IMR-90 (cell line): ENCODE measurements around the gene TNRC6A. TPM values are rescaled to one million over a fixed set of nuclear protein-coding genes. Genes with fewer than 3 reads are reported as not detected.

Experiments
- ATAC-seq: fragments of 200-7000 bp; cut with Tn5 transposase; 2 replicates; pipeline ENCODE4 v1.9.1; 2020; ENCODE audit warnings: low read depth, mild to moderate bottlenecking, moderate library complexity
- BruUV-seq: library from RNA; stranded (reverse); fragments of 400-500 nt; replicated peaks from 2 replicates; lab custom pipeline; 2021; lab: Mats Ljungman, UMichigan
- CTCF ChIA-PET: fragments of 300-600 bp; formaldehyde crosslinking; extraction: SDS; loops from one replicate; lab custom pipeline; 2021; ENCODE audit warnings: antibody characterized with exemption; lab: Yijun Ruan, JAX
- POLR2A ChIA-PET: fragments of 300-600 bp; sonication (Branson Sonifier 250); formaldehyde crosslinking; loops from one replicate; lab custom pipeline; 2022; ENCODE audit warnings: antibody characterized with exemption; ENCODE audit not compliant: unreplicated experiment; lab: Charles Lee
- DNase-seq: peaks from one replicate; pipeline ENCODE4 v3.0.0; 2013
- H2AFZ ChIP-seq: replicated peaks from 2 replicates; pipeline ENCODE3; 2013; ENCODE audit warnings: low read length, mild to moderate bottlenecking; ENCODE audit not compliant: poor library complexity
- H2AK5ac ChIP-seq: 2 replicates; pipeline ENCODE4 v1.6.1; 2013; ENCODE audit warnings: low read depth, low read length, inconsistent platforms
- H2AK9ac ChIP-seq: replicated peaks from 2 replicates; pipeline ENCODE3; 2013; ENCODE audit warnings: mild to moderate bottlenecking, low read depth, low read length, moderate library complexity; ENCODE audit not compliant: poor library complexity
- H2BK120ac ChIP-seq: 2 replicates; pipeline ENCODE4 v1.6.1; 2013; ENCODE audit warnings: low read depth, low read length, inconsistent platforms
- H2BK15ac ChIP-seq: 3 replicates; pipeline ENCODE4 v1.6.1; 2013; ENCODE audit warnings: low read depth, low read length, inconsistent platforms
- H2BK20ac ChIP-seq: 2 replicates; pipeline ENCODE4 v1.6.1; 2013; ENCODE audit warnings: low read depth, mild to moderate bottlenecking, inconsistent platforms, low read length, moderate library complexity
- H2BK5ac ChIP-seq: 2 replicates; pipeline ENCODE4 v1.6.1; 2013; ENCODE audit warnings: mild to moderate bottlenecking, low read depth, low read length, inconsistent platforms; ENCODE audit not compliant: poor library complexity, severe bottlenecking
- H3K14ac ChIP-seq: replicated peaks from 2 replicates; pipeline ENCODE4 v1.6.1; 2013; ENCODE audit warnings: low read depth, low read length, inconsistent platforms
- H3K18ac ChIP-seq: 2 replicates; pipeline ENCODE4 v1.6.1; 2013; ENCODE audit warnings: low read depth, low read length, control low read depth
- H3K23ac ChIP-seq: 2 replicates; pipeline ENCODE4 v1.6.1; 2013; ENCODE audit warnings: low read depth, low read length, inconsistent platforms
- H3K27ac ChIP-seq: 2 replicates; pipeline ENCODE4 v1.5.1; 2013; ENCODE audit warnings: mild to moderate bottlenecking, control low read depth, low read length; ENCODE audit not compliant: insufficient read depth
- H3K27me3 ChIP-seq: 2 replicates; pipeline ENCODE4 v1.6.1; 2013; ENCODE audit warnings: low read length; ENCODE audit not compliant: control insufficient read depth, insufficient read depth
- H3K36me3 ChIP-seq: 2 replicates; pipeline ENCODE4 v1.6.1; 2013; ENCODE audit warnings: low read length, mixed read lengths; ENCODE audit not compliant: control insufficient read depth, insufficient read depth
- H3K4ac ChIP-seq: 2 replicates; pipeline ENCODE4 v1.6.1; 2013; ENCODE audit warnings: low read depth, low read length, inconsistent platforms
- H3K4me1 ChIP-seq: 2 replicates; pipeline ENCODE4 v1.6.1; 2013; ENCODE audit warnings: low read length, mixed read lengths; ENCODE audit not compliant: control insufficient read depth, insufficient read depth
- H3K4me2 ChIP-seq: 2 replicates; pipeline ENCODE4 v1.6.1; 2013; ENCODE audit warnings: low read depth, mild to moderate bottlenecking, control low read depth, low read length, moderate library complexity
- H3K4me3 ChIP-seq: 2 replicates; pipeline ENCODE4 v1.5.1; 2013; ENCODE audit warnings: low read depth, mild to moderate bottlenecking, control low read depth, low read length, moderate library complexity; ENCODE audit not compliant: insufficient read depth
- H3K56ac ChIP-seq: 2 replicates; pipeline ENCODE4 v1.6.1; 2013; ENCODE audit warnings: low read length, inconsistent platforms; ENCODE audit not compliant: insufficient read depth; ENCODE audit errors: extremely low read depth
- H3K79me1 ChIP-seq, 2 experiments: 2 replicates each; pipeline ENCODE4 v1.6.1; 2013; ENCODE audit warnings: low read length in 2 of 2, inconsistent platforms in 1 of 2, low read depth in 1 of 2
- H3K9ac ChIP-seq: 2 replicates; pipeline ENCODE4 v1.6.1; 2013; ENCODE audit warnings: low read depth, low read length, control low read depth
- H3K9me1 ChIP-seq: 2 replicates; pipeline ENCODE4 v1.6.1; 2013; ENCODE audit warnings: low read length, inconsistent platforms; ENCODE audit not compliant: insufficient read depth
- H3K9me3 ChIP-seq: 2 replicates; pipeline ENCODE4 v1.6.1; 2013; ENCODE audit warnings: low read length; ENCODE audit not compliant: control insufficient read depth, insufficient read depth
- H4K20me1 ChIP-seq: 2 replicates; pipeline ENCODE4 v1.6.1; 2013; ENCODE audit warnings: low read length, inconsistent platforms; ENCODE audit not compliant: insufficient read depth
- H4K5ac ChIP-seq: 2 replicates; pipeline ENCODE4 v1.6.1; 2013; ENCODE audit warnings: mild to moderate bottlenecking, low read depth, low read length, control low read depth
- H4K8ac ChIP-seq, 2 experiments: 2 replicates each; pipeline ENCODE4 v1.6.1; 2013; ENCODE audit warnings: low read depth in 2 of 2, low read length in 2 of 2, control low read depth in 1 of 2, inconsistent platforms in 1 of 2
- H4K91ac ChIP-seq: 2 replicates; pipeline ENCODE4 v1.6.1; 2013; ENCODE audit warnings: low read depth, low read length, inconsistent platforms; ENCODE audit not compliant: insufficient read depth
- CEBPB ChIP-seq: IDR thresholded peaks from 2 replicates; pipeline ENCODE4 v1.6.1; 2012; ENCODE audit warnings: low read depth, low read length, improper control_type of control experiment
- CHD1 ChIP-seq: IDR thresholded peaks from 2 replicates; pipeline ENCODE4 v1.6.1; 2012; ENCODE audit warnings: low read depth, low read length, improper control_type of control experiment
- MAFK ChIP-seq: IDR thresholded peaks from 2 replicates; pipeline ENCODE4 v1.6.1; 2012; ENCODE audit warnings: low read depth, low read length, improper control_type of control experiment
- MAZ ChIP-seq: IDR thresholded peaks from 2 replicates; pipeline ENCODE4 v1.6.1; 2012; ENCODE audit warnings: low read depth, mild to moderate bottlenecking, low read length, improper control_type of control experiment, moderate library complexity, borderline replicate concordance
- POLR2A ChIP-seq: IDR thresholded peaks from 2 replicates; pipeline ENCODE4 v1.6.1; 2012; ENCODE audit warnings: mild to moderate bottlenecking, low read depth, low read length
- RCOR1 ChIP-seq: IDR thresholded peaks from 2 replicates; pipeline ENCODE4 v1.6.1; 2012; ENCODE audit warnings: mild to moderate bottlenecking, low read length, improper control_type of control experiment; ENCODE audit not compliant: insufficient replicate concordance
- SMC3 ChIP-seq: fragments of 150-350 bp; IDR thresholded peaks from 2 replicates; pipeline ENCODE4 v1.6.1; 2016; ENCODE audit warnings: low read depth, mild to moderate bottlenecking, antibody characterized with exemption, low read length, moderate library complexity
- whole genome bisulfite sequencing, 2 experiments: methylation state at CpG; one replicate each; pipeline versions ENCODE4 v1.1.5 to v1.1.7; 2013; ENCODE audit warnings: missing lambda C conversion rate in 2 of 2; ENCODE audit not compliant: insufficient read length in 1 of 2; ENCODE audit errors: extremely low coverage in 2 of 2; 5-methylcytosine and 5-hydroxymethylcytosine counted together
- dilution Hi-C: fragments of 300-500 bp; cut with HindIII; formaldehyde crosslinking; loops from one replicate; pipeline ENCODE4 v1.14.3; 2018; ENCODE audit warnings: low sequenced_read_pairs; ENCODE audit not compliant: unreplicated experiment
- in situ Hi-C: fragments of 300-500 bp; cut with MboI; formaldehyde crosslinking; loops from 3 replicates; pipeline ENCODE4 v1.14.3; 2019; ENCODE audit warnings: low sequenced_read_pairs, inconsistent platforms, mixed read lengths
- intact Hi-C: fragments of 100-400 bp; cut with micrococcal nuclease; formaldehyde crosslinking; loops from 2 replicates; pipeline ENCODE4 v1.10.0; 2022
- polyA plus RNA-seq, 3 experiments: library from polyadenylated mRNA; depleted of rRNA; stranded (reverse); fragments of >200 nt; gene quantifications; 2 replicates each; pipeline ENCODE4 v1.2.3, GENCODE V29; 2012; ENCODE audit warnings: low replicate concordance in 1 of 3
- total RNA-seq: library from RNA; depleted of rRNA; stranded (reverse); fragments of >200 nt; gene quantifications from 2 replicates; pipeline ENCODE4 v1.2.3, GENCODE V29; 2012
- TF ChIP-seq, protein P1 (sequence below): fragments of 150-350 bp; IDR thresholded peaks from 2 replicates; pipeline ENCODE4 v1.6.1; 2017; ENCODE audit warnings: mild to moderate bottlenecking, antibody characterized with exemption, low read length, low read depth

Gene TNRC6A
- total and polyA plus RNA-seq, 2 of the 4 experiments (the other 2 are of a cell fraction): 32.4 to 42.3 TPM

DNA sequence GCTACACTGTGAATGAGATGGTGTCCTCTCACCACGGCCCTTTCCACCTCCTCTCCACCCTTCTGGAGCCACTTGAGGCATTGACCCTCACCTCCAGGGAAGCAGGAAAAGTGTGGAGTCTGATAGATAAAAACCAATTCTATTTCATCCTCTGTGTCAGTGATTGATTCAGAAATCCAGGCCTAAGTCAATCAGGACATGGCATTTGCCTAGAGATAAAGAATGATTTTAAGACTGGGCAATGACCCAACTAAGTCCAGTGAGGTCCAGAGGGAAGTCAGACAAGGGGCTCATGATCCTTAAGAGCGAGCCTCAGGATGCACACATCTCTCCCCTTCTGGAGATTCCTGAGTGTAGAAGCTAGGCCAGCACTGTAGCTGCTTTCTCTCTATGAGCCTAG, 41.1 kb upstream of the TNRC6A start:
- peaks cover 6% of the 10 kb centered on the region; the same call in 1 of the 2 replicates for H3K9me1 ChIP-seq
- intact Hi-C loops (loop anchor here (5.0 kb wide), 1 partner anchor 41 kb away; no protein-coding TSS in a partner anchor), in situ Hi-C loops (no loop called here), dilution Hi-C loops (no loop called here)
- no peaks in the 10 kb centered on the region for H3K36me3 ChIP-seq
- H3K4ac ChIP-seq: peak overlapping the region; percentile 64
- peak overlapping the region; percentile 78 for H2BK20ac ChIP-seq
- no peak for TF ChIP-seq POLR2A
- no peak for TF ChIP-seq RCOR1
- no peak for TF ChIP-seq SMC3
- TF ChIP-seq, protein P1, sequence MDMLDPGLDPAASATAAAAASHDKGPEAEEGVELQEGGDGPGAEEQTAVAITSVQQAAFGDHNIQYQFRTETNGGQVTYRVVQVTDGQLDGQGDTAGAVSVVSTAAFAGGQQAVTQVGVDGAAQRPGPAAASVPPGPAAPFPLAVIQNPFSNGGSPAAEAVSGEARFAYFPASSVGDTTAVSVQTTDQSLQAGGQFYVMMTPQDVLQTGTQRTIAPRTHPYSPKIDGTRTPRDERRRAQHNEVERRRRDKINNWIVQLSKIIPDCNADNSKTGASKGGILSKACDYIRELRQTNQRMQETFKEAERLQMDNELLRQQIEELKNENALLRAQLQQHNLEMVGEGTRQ: no peak
- TF ChIP-seq MAZ: no peak
- no peak for TF ChIP-seq CHD1
- TF ChIP-seq CEBPB: no peak
- no peak for TF ChIP-seq MAFK
- no peak for DNase-seq
- H2BK120ac ChIP-seq: peak overlapping the region; percentile 73
- H3K23ac ChIP-seq: no peak overlapping the region
- peak overlapping the region; percentile 65 for H3K18ac ChIP-seq
- ATAC-seq: no peak; the same call in 1 of the 2 replicates
- no peak overlapping the region for H2AFZ ChIP-seq
- 0 out of 2 replicates have a peak overlapping the region, but pooled peaks have one; percentile 26 for H3K14ac ChIP-seq
- H3K27ac ChIP-seq: no peak overlapping the region
- H2AK9ac ChIP-seq: no peak overlapping the region
- H4K8ac ChIP-seq: no peak overlapping the region; a peak in 1 of 4 replicates
- H3K9me3 ChIP-seq: no peaks in the 10 kb centered on the region
- H4K5ac ChIP-seq: no peak overlapping the region
- H3K4me3 ChIP-seq: no peak overlapping the region
- H4K20me1 ChIP-seq: no peaks in the 10 kb centered on the region
- H3K9ac ChIP-seq: no peak overlapping the region
- H3K4me1 ChIP-seq: peaks cover 13% of the 10 kb centered on the region
- peak overlapping the region; percentile 71; the same call in 1 of the 2 replicates for H2AK5ac ChIP-seq
- ChIA-PET CTCF (interaction anchor here (0.6 to 0.8 kb wide), 3 partner anchors 44 to 273 kb away, joined by 3 read pairs; no protein-coding TSS in a partner anchor), POLR2A (no interaction called here)
- WGBS, 2 experiments: no CpG with 5 or more reads among the region's 2 CpGs
- no peak overlapping the region for H3K56ac ChIP-seq
- H3K79me1 ChIP-seq: no peaks in the 10 kb centered on the region
- BruUV-seq: no TSS peak
- no peak overlapping the region for H3K4me2 ChIP-seq
- H4K91ac ChIP-seq: peak overlapping the region; percentile 8; the same call in 1 of the 2 replicates
- no peak overlapping the region for H2BK5ac ChIP-seq
- H3K27me3 ChIP-seq: no peaks in the 10 kb centered on the region
- H2BK15ac ChIP-seq: peak overlapping the region; percentile 71; the same call in 1 of the 3 replicates
